ENCODE measurements around the gene RNF38.
"Not testable (repeated sequence)": the region's sequence is repeated elsewhere in the genome, so short reads cannot be mapped to it uniquely, and the experiment has no call there.

The RNF38 gene

DNA sequence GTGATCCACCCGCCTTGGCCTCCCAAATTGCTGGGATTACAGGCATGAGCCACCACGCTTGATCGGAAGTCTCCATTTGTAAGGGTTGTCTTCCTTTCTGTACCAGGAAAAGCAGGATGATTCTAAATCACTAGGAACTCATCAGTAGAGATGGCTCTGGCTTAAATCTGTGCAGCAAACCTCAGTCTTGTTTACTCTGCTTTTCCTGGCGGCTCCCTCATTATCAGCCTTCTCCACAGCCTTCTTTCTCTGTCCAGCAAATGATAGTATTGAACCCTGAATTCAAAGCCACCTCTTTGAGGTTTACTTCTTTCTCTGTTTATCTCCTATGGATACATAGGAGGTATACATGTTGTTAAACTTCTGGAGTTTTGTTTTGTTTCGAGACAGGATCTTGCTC, 98.8 kb downstream of the RNF38 start:
- H3K4ac ChIP-seq (ENCODE audit: low read depth in 1 of 2, low read length in 2 of 2) = no peak overlapping the region
- no peak overlapping the region for H3K4me2 ChIP-seq (ENCODE audit: low read length, poor library complexity, severe bottlenecking)
- H3K27ac ChIP-seq (ENCODE audit: low read length, poor library complexity, severe bottlenecking) = no peak overlapping the region
- H4K91ac ChIP-seq (ENCODE audit: low read length) = no peak overlapping the region
- H2BK12ac ChIP-seq (ENCODE audit: low read length in 2 of 2) = no peak overlapping the region
- no peak for DNase-seq
- no peak overlapping the region for H2BK15ac ChIP-seq (ENCODE audit: low read depth, poor library complexity, severe bottlenecking)
- no peak overlapping the region for H3K23ac ChIP-seq (ENCODE audit: low read length in 2 of 2)
- no peaks in the 10 kb centered on the region for H3K9me3 ChIP-seq (ENCODE audit: control insufficient read depth, low read length)
- no peak overlapping the region for H2AFZ ChIP-seq (ENCODE audit: low read depth, low read length)
- no peak overlapping the region for H3K4me3 ChIP-seq (ENCODE audit: insufficient read depth in 1 of 2, low read depth in 1 of 2, low read length in 2 of 2)
- no peak overlapping the region for H4K8ac ChIP-seq (ENCODE audit: low read length)
- no peaks in the 10 kb centered on the region for H3K36me3 ChIP-seq (ENCODE audit: control insufficient read depth in 1 of 2, insufficient read depth in 2 of 2, low read depth in 1 of 2, low read length in 2 of 2)
- no peak overlapping the region for H3K9ac ChIP-seq (ENCODE audit: low read length)
- no peak overlapping the region for H3K18ac ChIP-seq (ENCODE audit: low read depth in 1 of 2, low read length in 2 of 2)
- H3K4me1 ChIP-seq (ENCODE audit: control insufficient read depth, insufficient read depth, low read depth, low read length) = peaks cover 3% of the 10 kb centered on the region
- H3K14ac ChIP-seq (ENCODE audit: low read length in 2 of 2) = no peak overlapping the region
- WGBS = 79% methylated on average over 4 of the region's 5 CpGs
- H3K27me3 ChIP-seq (ENCODE audit: control insufficient read depth in 1 of 2, insufficient read depth in 1 of 2, low read length in 2 of 2) = no peaks in the 10 kb centered on the region
- H3K79me1 ChIP-seq (replicated peaks; ENCODE audit: low read length, poor library complexity, severe bottlenecking) = no peaks in the 10 kb centered on the region
- H2BK5ac ChIP-seq (ENCODE audit: low read depth, low read length, poor library complexity, severe bottlenecking) = no peak overlapping the region
- H2BK120ac ChIP-seq (ENCODE audit: low read depth, low read length) = no peak overlapping the region
- no peak overlapping the region for H2AK5ac ChIP-seq (ENCODE audit: low read length, severe bottlenecking)

DNA sequence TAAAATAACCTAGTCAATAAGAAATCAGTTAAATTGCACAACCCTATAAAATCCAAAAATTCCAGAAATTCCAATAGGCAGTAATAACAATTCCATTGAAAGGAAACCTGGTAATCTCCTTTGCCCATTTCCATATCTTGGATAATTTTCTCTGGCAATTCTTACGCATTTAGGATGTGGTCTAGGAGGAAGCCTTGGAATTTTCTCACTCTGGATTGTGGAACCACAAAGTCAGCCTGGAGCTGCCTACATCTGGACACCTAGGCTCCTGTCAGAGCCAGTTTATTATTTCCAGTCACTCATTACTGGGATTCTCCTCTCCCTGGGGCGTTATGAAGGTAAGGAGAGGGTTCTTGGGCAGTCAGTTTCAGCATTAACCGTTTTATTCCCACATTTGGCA, 101.5 kb downstream of the RNF38 start:
- Histone ChIP-seq H3K36me3 (ENCODE audit: control insufficient read depth in 1 of 2, insufficient read depth in 2 of 2, low read depth in 1 of 2, low read length in 2 of 2) (no peaks in the 10 kb centered on the region), H2BK120ac (ENCODE audit: low read depth, low read length) (no peak overlapping the region), H3K18ac (ENCODE audit: low read depth in 1 of 2, low read length in 2 of 2) (no peak overlapping the region), H3K4me2 (ENCODE audit: low read length, poor library complexity, severe bottlenecking) (no peak overlapping the region), H2BK12ac (ENCODE audit: low read length in 2 of 2) (no peak overlapping the region), H3K9me3 (ENCODE audit: control insufficient read depth, low read length) (no peaks in the 10 kb centered on the region), H3K4me3 (ENCODE audit: insufficient read depth in 1 of 2, low read depth in 1 of 2, low read length in 2 of 2) (no peak overlapping the region), H4K91ac (ENCODE audit: low read length) (no peak overlapping the region), H3K79me1 (replicated peaks; ENCODE audit: low read length, poor library complexity, severe bottlenecking) (no peaks in the 10 kb centered on the region), H2BK5ac (ENCODE audit: low read depth, low read length, poor library complexity, severe bottlenecking) (no peak overlapping the region), H3K27ac (ENCODE audit: low read length, poor library complexity, severe bottlenecking) (peak overlapping the region; percentile 67), H3K23ac (ENCODE audit: low read length in 2 of 2) (no peak overlapping the region), H3K4ac (ENCODE audit: low read depth in 1 of 2, low read length in 2 of 2) (no peak overlapping the region), H3K9ac (ENCODE audit: low read length) (no peak overlapping the region), H2AFZ (ENCODE audit: low read depth, low read length) (no peak overlapping the region), H4K8ac (ENCODE audit: low read length) (no peak overlapping the region), H3K27me3 (ENCODE audit: control insufficient read depth in 1 of 2, insufficient read depth in 1 of 2, low read length in 2 of 2) (no peaks in the 10 kb centered on the region), H2AK5ac (ENCODE audit: low read length, severe bottlenecking) (no peak overlapping the region), H3K4me1 (ENCODE audit: control insufficient read depth, insufficient read depth, low read depth, low read length) (peaks cover 4% of the 10 kb centered on the region), H3K14ac (ENCODE audit: low read length in 2 of 2) (no peak overlapping the region), H2BK15ac (ENCODE audit: low read depth, poor library complexity, severe bottlenecking) (no peak overlapping the region)
- peak; percentile 36 for DNase-seq
- 81% methylated on average over 3 of the region's 3 CpGs for WGBS

DNA sequence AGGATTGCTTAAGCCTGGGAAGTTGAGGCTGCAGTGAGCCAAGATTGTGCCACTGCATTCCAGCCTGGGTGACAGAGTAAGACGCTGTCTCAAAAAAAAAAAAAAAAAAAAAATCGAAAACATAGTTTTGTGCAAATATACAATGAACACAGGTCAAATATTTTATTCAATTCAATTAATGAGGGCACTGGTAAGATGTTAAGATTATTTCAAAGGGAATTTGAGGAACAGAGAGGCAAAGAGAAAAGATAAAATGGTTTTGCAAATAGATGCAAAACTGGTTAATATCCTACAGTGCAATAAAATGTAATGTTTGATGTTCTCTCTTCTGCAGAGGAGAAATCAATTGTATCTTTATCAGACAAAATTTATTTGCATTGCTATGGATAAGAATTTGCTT, 102.3 kb downstream of the RNF38 start:
- Histone ChIP-seq H2BK15ac (ENCODE audit: low read depth, poor library complexity, severe bottlenecking) (no peak overlapping the region), H3K27me3 (ENCODE audit: control insufficient read depth in 1 of 2, insufficient read depth in 1 of 2, low read length in 2 of 2) (no peaks in the 10 kb centered on the region), H3K79me1 (replicated peaks; ENCODE audit: low read length, poor library complexity, severe bottlenecking) (no peaks in the 10 kb centered on the region), H2AK5ac (ENCODE audit: low read length, severe bottlenecking) (no peak overlapping the region), H3K36me3 (ENCODE audit: control insufficient read depth in 1 of 2, insufficient read depth in 2 of 2, low read depth in 1 of 2, low read length in 2 of 2) (peaks cover 0 to 1% of the 10 kb centered on the region in 2 experiments), H3K9ac (ENCODE audit: low read length) (no peak overlapping the region), H3K27ac (ENCODE audit: low read length, poor library complexity, severe bottlenecking) (no peak overlapping the region), H3K4me3 (ENCODE audit: insufficient read depth in 1 of 2, low read depth in 1 of 2, low read length in 2 of 2) (no peak overlapping the region), H3K9me3 (ENCODE audit: control insufficient read depth, low read length) (no peaks in the 10 kb centered on the region), H3K18ac (ENCODE audit: low read depth in 1 of 2, low read length in 2 of 2) (no peak overlapping the region), H3K4ac (ENCODE audit: low read depth in 1 of 2, low read length in 2 of 2) (no peak overlapping the region), H2BK12ac (ENCODE audit: low read length in 2 of 2) (no peak overlapping the region), H4K91ac (ENCODE audit: low read length) (no peak overlapping the region), H4K8ac (ENCODE audit: low read length) (no peak overlapping the region), H3K4me2 (ENCODE audit: low read length, poor library complexity, severe bottlenecking) (no peak overlapping the region), H2BK120ac (ENCODE audit: low read depth, low read length) (no peak overlapping the region), H2BK5ac (ENCODE audit: low read depth, low read length, poor library complexity, severe bottlenecking) (no peak overlapping the region), H3K14ac (ENCODE audit: low read length in 2 of 2) (no peak overlapping the region), H2AFZ (ENCODE audit: low read depth, low read length) (no peak overlapping the region), H3K4me1 (ENCODE audit: control insufficient read depth, insufficient read depth, low read depth, low read length) (peaks cover 7% of the 10 kb centered on the region), H3K23ac (ENCODE audit: low read length in 2 of 2) (no peak overlapping the region)
- DNase-seq = no peak
- no CpG with 5 or more reads among the region's 2 CpGs for WGBS

DNA sequence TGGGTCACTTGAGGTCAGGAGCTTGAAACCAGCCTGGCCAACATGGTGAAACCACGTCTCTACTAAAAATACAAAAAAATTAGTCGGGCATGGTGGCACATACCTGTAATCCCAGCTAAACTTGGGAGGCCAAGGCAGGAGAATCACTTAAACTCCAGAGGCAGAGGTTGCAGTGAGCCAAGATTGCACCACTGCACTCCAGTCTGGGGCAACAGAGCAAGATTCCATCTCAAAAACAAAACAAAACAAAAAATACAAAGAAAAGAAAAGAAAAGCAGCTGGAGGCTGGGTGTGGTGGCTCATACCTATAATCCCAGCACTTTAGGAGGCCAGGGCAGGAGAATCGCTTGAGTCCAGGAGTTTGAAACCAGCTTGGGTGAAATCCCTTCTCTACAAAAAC, 105.1 kb downstream of the RNF38 start:
- H3K4me1 ChIP-seq (ENCODE audit: control insufficient read depth, insufficient read depth, low read depth, low read length); H3K4me2 ChIP-seq (ENCODE audit: low read length, poor library complexity, severe bottlenecking); H3K4ac ChIP-seq (ENCODE audit: low read depth in 1 of 2, low read length in 2 of 2); H3K18ac ChIP-seq (ENCODE audit: low read depth in 1 of 2, low read length in 2 of 2); H4K91ac ChIP-seq (ENCODE audit: low read length); H3K23ac ChIP-seq (ENCODE audit: low read length in 2 of 2); H3K27me3 ChIP-seq (ENCODE audit: control insufficient read depth in 1 of 2, insufficient read depth in 1 of 2, low read length in 2 of 2); H3K9ac ChIP-seq (ENCODE audit: low read length); H3K27ac ChIP-seq (ENCODE audit: low read length, poor library complexity, severe bottlenecking); H4K8ac ChIP-seq (ENCODE audit: low read length); H2BK12ac ChIP-seq (ENCODE audit: low read length in 2 of 2); H3K14ac ChIP-seq (ENCODE audit: low read length in 2 of 2); H3K9me3 ChIP-seq (ENCODE audit: control insufficient read depth, low read length); H2AK5ac ChIP-seq (ENCODE audit: low read length, severe bottlenecking); H3K79me1 ChIP-seq (replicated peaks; ENCODE audit: low read length, poor library complexity, severe bottlenecking); H2BK5ac ChIP-seq (ENCODE audit: low read depth, low read length, poor library complexity, severe bottlenecking); H2BK15ac ChIP-seq (ENCODE audit: low read depth, poor library complexity, severe bottlenecking); H3K4me3 ChIP-seq (ENCODE audit: insufficient read depth in 1 of 2, low read depth in 1 of 2, low read length in 2 of 2); DNase-seq; H3K36me3 ChIP-seq (ENCODE audit: control insufficient read depth in 1 of 2, insufficient read depth in 2 of 2, low read depth in 1 of 2, low read length in 2 of 2); H2AFZ ChIP-seq (ENCODE audit: low read depth, low read length); H2BK120ac ChIP-seq (ENCODE audit: low read depth, low read length): not testable (repeated sequence)
- 92% methylated on average over 2 of the region's 3 CpGs for WGBS

Measured in mesenchymal stem cell (in vitro differentiated cells and primary cell).